ENCODE measurements around the gene GRIK3.

Gene GRIK3

DNA sequence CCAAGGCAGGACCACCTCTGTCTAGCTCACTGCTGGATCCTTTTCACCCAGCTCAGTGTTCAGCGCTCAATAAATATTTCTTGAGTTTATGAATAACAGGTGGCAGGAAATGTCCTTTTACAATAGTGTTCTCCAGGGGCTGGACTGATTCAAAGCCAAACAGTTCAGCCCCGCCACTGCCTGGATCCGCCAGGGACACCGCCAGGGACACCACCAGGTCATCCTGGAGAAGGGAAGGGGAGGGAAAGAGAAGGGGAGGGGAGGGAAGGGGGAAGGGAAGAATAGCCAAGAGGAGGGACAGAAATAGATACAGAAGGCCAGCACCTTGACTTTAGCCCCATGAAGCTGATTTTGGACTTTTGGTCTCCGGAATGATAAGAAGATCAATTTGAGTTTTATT, 255.6 kb downstream of the GRIK3 start:
- DNase-seq (ENCODE audit: insufficient read length, low spot score), result no peak
- FAIRE-seq, result no peak
- TF ChIP-seq, protein P1, sequence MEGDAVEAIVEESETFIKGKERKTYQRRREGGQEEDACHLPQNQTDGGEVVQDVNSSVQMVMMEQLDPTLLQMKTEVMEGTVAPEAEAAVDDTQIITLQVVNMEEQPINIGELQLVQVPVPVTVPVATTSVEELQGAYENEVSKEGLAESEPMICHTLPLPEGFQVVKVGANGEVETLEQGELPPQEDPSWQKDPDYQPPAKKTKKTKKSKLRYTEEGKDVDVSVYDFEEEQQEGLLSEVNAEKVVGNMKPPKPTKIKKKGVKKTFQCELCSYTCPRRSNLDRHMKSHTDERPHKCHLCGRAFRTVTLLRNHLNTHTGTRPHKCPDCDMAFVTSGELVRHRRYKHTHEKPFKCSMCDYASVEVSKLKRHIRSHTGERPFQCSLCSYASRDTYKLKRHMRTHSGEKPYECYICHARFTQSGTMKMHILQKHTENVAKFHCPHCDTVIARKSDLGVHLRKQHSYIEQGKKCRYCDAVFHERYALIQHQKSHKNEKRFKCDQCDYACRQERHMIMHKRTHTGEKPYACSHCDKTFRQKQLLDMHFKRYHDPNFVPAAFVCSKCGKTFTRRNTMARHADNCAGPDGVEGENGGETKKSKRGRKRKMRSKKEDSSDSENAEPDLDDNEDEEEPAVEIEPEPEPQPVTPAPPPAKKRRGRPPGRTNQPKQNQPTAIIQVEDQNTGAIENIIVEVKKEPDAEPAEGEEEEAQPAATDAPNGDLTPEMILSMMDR (IDR thresholded peaks at IDR 0.05; ENCODE audit: insufficient read depth, missing control alignments), result no peak

DNA sequence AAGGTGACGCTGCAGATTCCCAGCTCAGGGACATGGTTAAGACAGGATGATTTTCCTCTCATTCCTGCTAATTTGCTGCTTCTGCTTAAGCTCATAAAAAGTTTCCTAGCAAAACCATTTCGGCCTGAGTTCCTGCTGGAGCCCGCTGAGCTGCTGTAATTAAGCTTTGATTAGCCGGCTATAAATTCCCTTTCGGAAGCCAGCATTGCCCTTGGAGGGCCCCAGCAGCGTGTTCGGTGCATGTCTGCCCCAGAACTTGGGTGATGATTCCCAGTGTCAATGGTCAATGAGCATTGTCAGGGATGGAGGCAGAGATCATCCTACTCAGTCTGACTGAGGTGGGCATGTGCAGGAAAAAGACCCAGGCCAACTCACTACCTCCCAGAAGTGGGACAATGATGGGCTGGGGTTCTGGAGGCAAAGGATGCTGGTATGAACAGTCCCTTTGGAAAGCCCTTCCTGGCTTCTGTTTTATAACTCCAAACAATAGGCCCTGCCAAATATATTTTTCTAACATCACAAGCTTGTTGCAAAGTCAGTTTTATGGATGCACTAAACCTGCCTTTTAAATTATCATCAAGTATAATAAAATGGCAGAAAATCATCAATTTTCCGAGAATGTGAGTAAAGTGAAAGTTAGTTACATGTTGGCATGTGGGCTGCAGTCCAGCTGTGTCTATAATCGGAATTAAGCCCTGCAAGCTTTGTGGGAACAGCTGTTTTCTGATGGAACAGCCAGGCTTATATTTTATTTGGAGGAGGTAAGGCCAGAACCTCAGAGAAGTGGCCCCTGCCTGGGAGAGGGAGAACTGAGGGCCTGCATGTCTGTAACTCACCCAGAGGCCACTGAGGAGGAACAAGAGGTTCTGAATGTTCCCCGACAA, 257.1 kb downstream of the GRIK3 start:
- peak; percentile 44 for FAIRE-seq
- TF ChIP-seq, protein P1 (IDR thresholded peaks at IDR 0.05; ENCODE audit: insufficient read depth, missing control alignments), result no peak
- DNase-seq (ENCODE audit: insufficient read length, low spot score), result no peak

DNA sequence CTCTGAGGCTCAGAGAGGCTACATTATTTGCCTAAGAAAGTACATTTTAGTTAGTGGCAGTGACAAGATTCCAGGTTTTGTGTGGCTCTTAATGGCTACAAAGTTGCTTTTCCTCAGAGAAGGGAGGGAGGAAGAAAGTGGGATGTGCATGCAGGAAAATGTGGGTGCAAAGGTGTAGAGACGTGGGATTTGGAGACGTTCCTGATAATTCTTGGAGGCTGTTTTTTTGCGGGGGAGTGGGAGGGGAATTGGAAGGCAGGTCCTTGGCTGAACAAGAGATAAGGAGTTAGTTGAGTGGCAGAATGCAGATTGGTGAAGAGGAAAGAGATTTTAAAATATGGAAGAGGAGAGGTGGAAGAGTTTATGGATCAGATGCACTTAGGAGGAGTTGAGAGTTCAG, 258.1 kb downstream of the GRIK3 start:
- TF ChIP-seq, protein P1 (IDR thresholded peaks at IDR 0.05; ENCODE audit: insufficient read depth, missing control alignments), result no peak
- DNase-seq (ENCODE audit: insufficient read length, low spot score) (no peak), FAIRE-seq (no peak)

DNA sequence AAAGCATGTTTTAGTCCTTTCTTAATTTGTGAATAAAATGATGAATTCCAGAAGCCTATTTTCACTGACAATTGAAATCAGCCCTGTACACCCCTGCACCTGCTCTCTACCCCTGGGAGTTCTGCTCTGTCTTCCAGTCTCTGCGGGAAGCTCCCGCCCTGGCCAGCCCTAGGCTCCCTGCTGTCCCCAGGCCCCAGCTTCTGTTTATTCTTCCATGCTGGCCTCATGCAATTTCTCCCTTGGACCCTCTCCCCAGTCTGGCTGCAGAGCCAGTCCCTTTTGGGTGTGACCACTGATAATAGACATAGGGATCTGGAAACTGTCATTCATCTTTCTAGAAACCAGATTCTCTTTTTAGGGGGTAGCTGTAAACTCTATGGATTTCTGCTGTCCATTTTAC, 258.6 kb downstream of the GRIK3 start:
- TF ChIP-seq, protein P1 (IDR thresholded peaks at IDR 0.05; ENCODE audit: insufficient read depth, missing control alignments), result no peak
- no peak for DNase-seq (ENCODE audit: insufficient read length, low spot score)
- FAIRE-seq, result no peak

DNA sequence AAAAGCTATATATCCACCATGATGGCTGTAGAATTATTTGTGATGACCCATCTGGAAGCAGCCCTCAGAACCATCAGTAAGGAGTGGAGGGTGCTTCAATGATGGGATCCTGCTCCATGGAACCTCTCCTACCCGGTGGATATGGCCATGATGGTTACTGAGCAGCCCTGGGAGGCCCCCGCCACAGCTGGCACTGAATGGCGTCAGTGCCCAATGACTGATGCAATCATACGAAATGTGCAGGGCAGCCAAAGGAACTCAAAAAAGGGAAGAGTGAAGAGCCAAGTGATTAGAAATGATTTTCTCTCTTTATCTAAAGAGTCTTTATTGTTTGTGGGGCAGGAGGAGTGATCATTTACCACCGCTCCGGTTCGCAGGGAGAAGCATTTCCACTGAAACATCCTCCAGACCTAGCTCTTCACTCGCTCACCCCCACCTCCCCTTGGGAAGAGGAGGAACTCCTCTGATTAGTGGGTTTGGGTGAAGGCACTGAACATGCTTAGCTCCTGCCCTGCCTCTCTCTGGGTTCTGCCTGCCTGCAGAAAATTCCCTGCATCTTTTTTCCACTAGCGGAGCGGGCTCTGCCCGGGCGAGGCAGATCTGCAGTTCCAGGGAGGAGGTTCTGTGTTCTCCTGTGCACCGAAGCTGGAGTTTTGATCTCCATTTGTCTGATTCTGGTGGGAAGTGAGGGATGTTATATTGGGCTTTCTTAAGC, 260.3 kb downstream of the GRIK3 start:
- no peak for FAIRE-seq
- no peak for DNase-seq (ENCODE audit: insufficient read length, low spot score)
- TF ChIP-seq, protein P1 (IDR thresholded peaks at IDR 0.05; ENCODE audit: insufficient read depth, missing control alignments), result no peak

DNA sequence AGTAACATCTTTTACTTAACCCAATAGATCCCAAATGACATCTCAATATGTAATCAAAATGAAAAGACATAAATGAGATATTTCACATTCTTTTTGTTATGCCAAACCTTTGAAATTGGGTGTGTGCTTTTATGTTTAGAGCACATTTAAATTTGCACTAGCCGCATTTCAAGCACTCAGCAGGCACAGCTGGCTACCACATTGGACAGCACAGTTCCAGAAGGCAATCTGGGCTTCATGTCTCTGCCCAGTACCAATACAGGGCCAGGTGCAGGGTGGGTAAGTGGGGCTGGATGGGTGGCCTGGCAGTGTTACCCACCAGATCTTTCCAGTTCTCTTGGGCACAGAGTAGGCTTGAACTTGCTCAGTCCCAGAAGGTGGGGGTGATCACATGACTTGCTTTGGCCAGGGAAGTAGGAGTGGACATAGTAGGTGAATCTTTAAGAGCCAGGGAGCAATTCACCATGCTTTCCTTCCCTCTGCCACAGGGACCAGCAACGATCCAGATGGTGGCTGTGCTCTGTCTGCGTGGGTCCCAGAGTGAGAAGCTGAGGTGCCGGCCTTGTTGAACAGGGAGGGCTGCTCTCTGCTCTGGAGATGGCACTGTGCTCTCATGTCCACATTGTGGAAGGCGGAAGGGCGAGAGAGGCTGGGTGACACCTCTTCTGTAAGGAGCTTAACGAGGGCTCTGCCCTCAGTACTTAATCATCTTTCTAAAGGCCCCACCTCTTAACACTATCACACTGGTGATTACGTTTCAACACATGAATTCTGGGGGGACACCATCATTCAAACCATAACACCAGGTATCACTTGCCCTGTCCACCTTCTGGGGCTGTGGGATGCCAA, 261.4 kb downstream of the GRIK3 start:
- TF ChIP-seq, protein P1 (IDR thresholded peaks at IDR 0.05; ENCODE audit: insufficient read depth, missing control alignments), result no peak
- FAIRE-seq, result peak; percentile 60
- DNase-seq (ENCODE audit: insufficient read length, low spot score), result peak; percentile 53
